HG03442 (cell line): ENCODE measurements around the gene POLR2E.

Experiments used
- ATAC-seq: cut with Tn5 transposase; IDR thresholded peaks from one replicate; pipeline ENCODE4 v1.9.1; 2021; ENCODE audit warnings: mild to moderate bottlenecking, moderate library complexity; ENCODE audit not compliant: unreplicated experiment

Gene POLR2E

GRCh38 chr19:1082165-1082927, 12.8 kb downstream of the POLR2E start:
- ATAC-seq = no peak

GRCh38 chr19:1081301-1082164, 13.6 kb downstream of the POLR2E start:
- ATAC-seq = no peak

GRCh38 chr19:1080360-1081161, 14.6 kb downstream of the POLR2E start:
- no peak for ATAC-seq

GRCh38 chr19:1079566-1080111, 15.5 kb downstream of the POLR2E start:
- ATAC-seq = no peak

- ATAC-seq = peak; percentile 58
Measured at GRCh38 chr19:1076951-1077350, 18.2 kb downstream of the POLR2E start.

- ATAC-seq = no peak
Measured at GRCh38 chr19:1076046-1076386, 19.2 kb downstream of the POLR2E start.

GRCh38 chr19:1074544-1075283, 20.5 kb downstream of the POLR2E start:
- peak; percentile 46 for ATAC-seq

- no peak for ATAC-seq
Measured at GRCh38 chr19:1073956-1074517, 21.1 kb downstream of the POLR2E start.

GRCh38 chr19:1073063-1073955, 21.9 kb downstream of the POLR2E start:
- ATAC-seq = no peak

- no peak for ATAC-seq
Measured at GRCh38 chr19:1072371-1073015, 22.7 kb downstream of the POLR2E start.

- no peak for ATAC-seq
Measured at GRCh38 chr19:1070931-1071791, 24.0 kb downstream of the POLR2E start.

- ATAC-seq = no peak
Measured at GRCh38 chr19:1070576-1070930, 24.6 kb downstream of the POLR2E start.

- ATAC-seq = no peak
Measured at GRCh38 chr19:1069009-1069779, 26.0 kb downstream of the POLR2E start.

- no peak for ATAC-seq
Measured at GRCh38 chr19:1068009-1069001, 26.9 kb downstream of the POLR2E start.

- ATAC-seq = peak; percentile 14
Measured at GRCh38 chr19:1067341-1067957, 27.7 kb downstream of the POLR2E start.
